AG08395 (cell line): Measurements from ENCODE around the gene ABI1.

ENCODE experiments used
- DNase-seq: peaks from one replicate; pipeline ENCODE4 v3.0.0; 2012; ENCODE audit warnings: mixed read lengths, low spot score

Gene ABI1

GRCh38 chr10:26765549-26765948, 95.2 kb downstream of the ABI1 start:
- DNase-seq = no peak

GRCh38 chr10:26759008-26759407, 101.8 kb downstream of the ABI1 start:
- DNase-seq = no peak

- peak; percentile 16 for DNase-seq
Observed at GRCh38 chr10:26755443-26755903, 105.3 kb downstream of the ABI1 start.

GRCh38 chr10:26746061-26746460, 114.7 kb downstream of the ABI1 start:
- no peak for DNase-seq

GRCh38 chr10:26743841-26744240, 116.9 kb downstream of the ABI1 start:
- DNase-seq = no peak

GRCh38 chr10:26743091-26743490, 117.7 kb downstream of the ABI1 start:
- no peak for DNase-seq

- no peak for DNase-seq
Observed at GRCh38 chr10:26741368-26741767, 119.4 kb downstream of the ABI1 start.

- DNase-seq = no peak
Observed at GRCh38 chr10:26739071-26739631, 121.6 kb downstream of the ABI1 start.

- DNase-seq = no peak
Observed at GRCh38 chr10:26738301-26738911, 122.4 kb downstream of the ABI1 start.

GRCh38 chr10:26737730-26738129, 123.0 kb downstream of the ABI1 start:
- DNase-seq = no peak

- no peak for DNase-seq
Observed at GRCh38 chr10:26735435-26735834, 125.3 kb downstream of the ABI1 start.

GRCh38 chr10:26733750-26734568, 126.8 kb downstream of the ABI1 start:
- no peak for DNase-seq

- DNase-seq = no peak
Observed at GRCh38 chr10:26730552-26730951, 130.2 kb downstream of the ABI1 start.

- DNase-seq = no peak
Observed at GRCh38 chr10:26729395-26729794, 131.4 kb downstream of the ABI1 start.

GRCh38 chr10:26728957-26729356, 131.8 kb downstream of the ABI1 start:
- no peak for DNase-seq

- DNase-seq = no peak
Observed at GRCh38 chr10:26727005-26727404, 133.8 kb downstream of the ABI1 start.

- DNase-seq = peak; percentile 73
Observed at GRCh38 chr10:26725837-26726727, 134.7 kb downstream of the ABI1 start.

- DNase-seq = no peak
Observed at GRCh38 chr10:26723016-26723415, 137.7 kb downstream of the ABI1 start.

- DNase-seq = no peak
Observed at GRCh38 chr10:26721561-26721960, 139.2 kb downstream of the ABI1 start.

- DNase-seq = no peak
Observed at GRCh38 chr10:26717476-26717875, 143.3 kb downstream of the ABI1 start.

GRCh38 chr10:26715137-26715487, 145.6 kb downstream of the ABI1 start:
- DNase-seq = no peak

- DNase-seq = no peak
Observed at GRCh38 chr10:26714415-26715136, 146.2 kb downstream of the ABI1 start.
